ENCODE measurements around the gene VAMP8.
"Not testable (repeated sequence)": the region's sequence is repeated elsewhere in the genome, so short reads cannot be mapped to it uniquely, and the experiment has no call there.

Gene VAMP8

DNA sequence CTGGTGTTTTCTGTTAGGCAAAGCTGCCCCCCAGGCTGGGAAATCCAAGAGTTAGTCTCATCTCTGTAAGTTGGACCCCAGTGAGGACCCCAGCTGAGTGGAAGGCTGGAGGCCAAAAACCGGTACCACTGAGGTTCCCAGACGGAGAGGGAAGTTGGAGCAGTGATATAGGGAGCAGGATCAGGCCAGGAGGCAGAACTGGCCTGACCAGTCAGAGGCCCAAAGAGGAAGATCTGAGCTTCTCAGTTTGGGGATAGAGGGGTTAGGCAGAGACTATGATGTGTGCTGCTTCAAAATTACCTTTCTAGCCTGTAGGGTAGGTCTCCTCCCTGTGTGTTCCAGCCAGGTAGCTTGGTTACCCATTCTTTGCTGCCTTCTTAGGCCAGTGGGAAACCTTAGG lies 13.6 kb downstream of the VAMP8 start:
- H3K4me2 ChIP-seq (ENCODE audit: low read depth, low read length, poor library complexity, severe bottlenecking): no peak overlapping the region
- no peak overlapping the region for H2AFZ ChIP-seq (ENCODE audit: low read depth, low read length, severe bottlenecking)
- H3K36me3 ChIP-seq (ENCODE audit: low read length): no peaks in the 10 kb centered on the region
- H3K27ac ChIP-seq (ENCODE audit: low read depth, low read length): no peak overlapping the region
- no peaks in the 10 kb centered on the region for H3K9me2 ChIP-seq (replicated peaks; ENCODE audit: insufficient read depth, low read length)
- H4K20me1 ChIP-seq (ENCODE audit: low read depth, low read length): no peaks in the 10 kb centered on the region
- no peaks in the 10 kb centered on the region for H3F3A ChIP-seq (ENCODE audit: insufficient read depth)
- no peak overlapping the region for H3K4me3 ChIP-seq (ENCODE audit: insufficient read depth, low read length, poor library complexity, severe bottlenecking)
- no peaks in the 10 kb centered on the region for H3K9me3 ChIP-seq (ENCODE audit: insufficient read depth, low read length)
- no peak overlapping the region for H3K9ac ChIP-seq (ENCODE audit: low read length)
- no peak for TF ChIP-seq EZH2phosphoT487 (conservative IDR thresholded peaks at IDR 0.05; ENCODE audit: low read length)
- peaks cover 3% of the 10 kb centered on the region; the same call in 1 of the 2 replicates for H3K79me2 ChIP-seq (ENCODE audit: insufficient read depth, low read length)
- no peaks in the 10 kb centered on the region for H3K27me3 ChIP-seq (ENCODE audit: low read length)

DNA sequence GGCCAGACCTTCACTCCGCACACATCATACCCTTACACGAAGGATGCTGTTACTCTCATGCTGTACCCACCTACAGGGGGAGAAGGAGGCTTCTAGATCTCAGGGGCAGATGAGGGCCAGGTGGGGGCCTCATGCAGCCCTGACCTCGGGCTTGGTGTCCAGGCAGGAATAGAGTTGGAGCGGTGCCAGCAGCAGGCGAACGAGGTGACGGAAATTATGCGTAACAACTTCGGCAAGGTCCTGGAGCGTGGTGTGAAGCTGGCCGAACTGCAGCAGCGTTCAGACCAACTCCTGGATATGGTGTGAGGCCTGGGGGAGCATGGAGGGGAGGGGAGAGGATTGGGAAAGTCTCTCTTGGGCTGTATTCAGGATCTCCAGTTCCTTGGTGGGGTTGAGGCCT lies 14.2 kb downstream of the VAMP8 start:
- Histone ChIP-seq H3K9me2 (replicated peaks; ENCODE audit: insufficient read depth, low read length) (no peaks in the 10 kb centered on the region), H2AFZ (ENCODE audit: low read depth, low read length, severe bottlenecking) (no peak overlapping the region), H3K9ac (ENCODE audit: low read length) (no peak overlapping the region), H3K27me3 (ENCODE audit: low read length) (no peaks in the 10 kb centered on the region), H3K36me3 (ENCODE audit: low read length) (no peaks in the 10 kb centered on the region), H3K4me3 (ENCODE audit: insufficient read depth, low read length, poor library complexity, severe bottlenecking) (no peak overlapping the region), H3K4me2 (ENCODE audit: low read depth, low read length, poor library complexity, severe bottlenecking) (no peak overlapping the region), H3K79me2 (ENCODE audit: insufficient read depth, low read length) (peaks cover 9% of the 10 kb centered on the region), H4K20me1 (ENCODE audit: low read depth, low read length) (no peaks in the 10 kb centered on the region), H3K9me3 (ENCODE audit: insufficient read depth, low read length) (no peaks in the 10 kb centered on the region), H3K27ac (ENCODE audit: low read depth, low read length) (no peak overlapping the region), H3F3A (ENCODE audit: insufficient read depth) (no peaks in the 10 kb centered on the region)
- TF ChIP-seq, protein P1, sequence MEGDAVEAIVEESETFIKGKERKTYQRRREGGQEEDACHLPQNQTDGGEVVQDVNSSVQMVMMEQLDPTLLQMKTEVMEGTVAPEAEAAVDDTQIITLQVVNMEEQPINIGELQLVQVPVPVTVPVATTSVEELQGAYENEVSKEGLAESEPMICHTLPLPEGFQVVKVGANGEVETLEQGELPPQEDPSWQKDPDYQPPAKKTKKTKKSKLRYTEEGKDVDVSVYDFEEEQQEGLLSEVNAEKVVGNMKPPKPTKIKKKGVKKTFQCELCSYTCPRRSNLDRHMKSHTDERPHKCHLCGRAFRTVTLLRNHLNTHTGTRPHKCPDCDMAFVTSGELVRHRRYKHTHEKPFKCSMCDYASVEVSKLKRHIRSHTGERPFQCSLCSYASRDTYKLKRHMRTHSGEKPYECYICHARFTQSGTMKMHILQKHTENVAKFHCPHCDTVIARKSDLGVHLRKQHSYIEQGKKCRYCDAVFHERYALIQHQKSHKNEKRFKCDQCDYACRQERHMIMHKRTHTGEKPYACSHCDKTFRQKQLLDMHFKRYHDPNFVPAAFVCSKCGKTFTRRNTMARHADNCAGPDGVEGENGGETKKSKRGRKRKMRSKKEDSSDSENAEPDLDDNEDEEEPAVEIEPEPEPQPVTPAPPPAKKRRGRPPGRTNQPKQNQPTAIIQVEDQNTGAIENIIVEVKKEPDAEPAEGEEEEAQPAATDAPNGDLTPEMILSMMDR (IDR thresholded peaks at IDR 0.05; ENCODE audit: insufficient read depth, low read length, poor library complexity, severe bottlenecking): no peak
- TF ChIP-seq EZH2phosphoT487 (conservative IDR thresholded peaks at IDR 0.05; ENCODE audit: low read length): no peak

DNA sequence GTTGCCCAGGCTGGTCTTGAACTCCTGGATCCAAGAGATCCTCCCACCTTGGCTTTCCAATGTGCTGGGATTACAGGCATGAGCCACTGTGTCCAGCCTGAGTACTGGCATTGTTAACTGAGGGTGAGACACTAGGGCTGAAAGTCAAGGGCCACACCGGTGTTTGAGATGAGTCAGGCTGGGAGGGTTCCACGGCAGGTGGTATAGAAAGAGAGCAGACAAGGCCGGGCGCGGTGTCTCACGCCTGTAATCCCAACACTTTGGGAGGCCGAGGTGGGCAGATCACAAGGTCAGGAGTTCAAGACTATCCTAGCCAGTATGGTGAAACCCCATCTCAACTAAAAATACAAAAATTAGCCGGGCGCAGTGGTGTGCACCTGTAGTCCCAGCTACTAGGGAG lies 14.9 kb downstream of the VAMP8 start:
- not testable (repeated sequence) for H3K36me3 ChIP-seq (ENCODE audit: low read length); H3K27me3 ChIP-seq (ENCODE audit: low read length); H3K9me2 ChIP-seq (replicated peaks; ENCODE audit: insufficient read depth, low read length); H3K27ac ChIP-seq (ENCODE audit: low read depth, low read length); H3K9me3 ChIP-seq (ENCODE audit: insufficient read depth, low read length); H3K4me2 ChIP-seq (ENCODE audit: low read depth, low read length, poor library complexity, severe bottlenecking); H2AFZ ChIP-seq (ENCODE audit: low read depth, low read length, severe bottlenecking); H3K4me3 ChIP-seq (ENCODE audit: insufficient read depth, low read length, poor library complexity, severe bottlenecking); H4K20me1 ChIP-seq (ENCODE audit: low read depth, low read length); H3K9ac ChIP-seq (ENCODE audit: low read length); H3F3A ChIP-seq (ENCODE audit: insufficient read depth)
- peaks cover 15% of the 10 kb centered on the region for H3K79me2 ChIP-seq (ENCODE audit: insufficient read depth, low read length)

GRCh38 chr2:85593023-85593422 lies 15.6 kb downstream of the VAMP8 start:
- Histone ChIP-seq H3K36me3 (ENCODE audit: low read length) (no peaks in the 10 kb centered on the region), H3K4me2 (ENCODE audit: low read depth, low read length, poor library complexity, severe bottlenecking) (no peak overlapping the region), H3K4me3 (ENCODE audit: insufficient read depth, low read length, poor library complexity, severe bottlenecking) (no peak overlapping the region), H2AFZ (ENCODE audit: low read depth, low read length, severe bottlenecking) (no peak overlapping the region), H3K9me3 (ENCODE audit: insufficient read depth, low read length) (no peaks in the 10 kb centered on the region), H3K27ac (ENCODE audit: low read depth, low read length) (no peak overlapping the region), H3K9me2 (replicated peaks; ENCODE audit: insufficient read depth, low read length) (no peaks in the 10 kb centered on the region), H4K20me1 (ENCODE audit: low read depth, low read length) (no peaks in the 10 kb centered on the region), H3K79me2 (ENCODE audit: insufficient read depth, low read length) (peaks cover 15% of the 10 kb centered on the region), H3K27me3 (ENCODE audit: low read length) (no peaks in the 10 kb centered on the region), H3F3A (ENCODE audit: insufficient read depth) (no peaks in the 10 kb centered on the region), H3K9ac (ENCODE audit: low read length) (no peak overlapping the region)
- no peak for TF ChIP-seq EZH2phosphoT487 (conservative IDR thresholded peaks at IDR 0.05; ENCODE audit: low read length)
- TF ChIP-seq, protein P1 (IDR thresholded peaks at IDR 0.05; ENCODE audit: insufficient read depth, low read length, poor library complexity, severe bottlenecking): no peak
